ENCODE results near the gene NPAS3.

DNA sequence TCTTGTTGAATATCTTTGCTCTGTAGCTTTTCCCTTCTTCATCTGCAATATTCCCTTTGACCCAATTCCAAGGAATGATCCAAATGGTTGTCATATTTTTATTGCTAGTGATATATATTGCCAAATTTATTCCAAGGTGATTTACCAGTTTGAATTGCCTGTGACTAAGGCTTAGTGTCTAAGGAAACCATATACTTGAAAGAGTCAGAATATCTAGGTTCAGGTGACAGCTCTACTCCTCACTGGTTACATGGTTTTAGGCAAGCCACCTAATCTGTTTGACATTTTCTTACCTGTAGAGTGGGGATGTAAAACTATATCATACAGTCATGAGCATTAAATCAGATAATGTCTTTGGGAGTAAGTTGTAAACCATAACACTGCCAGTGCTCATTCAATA lies 473.8 kb downstream of the NPAS3 start:
- TF ChIP-seq, protein P1, sequence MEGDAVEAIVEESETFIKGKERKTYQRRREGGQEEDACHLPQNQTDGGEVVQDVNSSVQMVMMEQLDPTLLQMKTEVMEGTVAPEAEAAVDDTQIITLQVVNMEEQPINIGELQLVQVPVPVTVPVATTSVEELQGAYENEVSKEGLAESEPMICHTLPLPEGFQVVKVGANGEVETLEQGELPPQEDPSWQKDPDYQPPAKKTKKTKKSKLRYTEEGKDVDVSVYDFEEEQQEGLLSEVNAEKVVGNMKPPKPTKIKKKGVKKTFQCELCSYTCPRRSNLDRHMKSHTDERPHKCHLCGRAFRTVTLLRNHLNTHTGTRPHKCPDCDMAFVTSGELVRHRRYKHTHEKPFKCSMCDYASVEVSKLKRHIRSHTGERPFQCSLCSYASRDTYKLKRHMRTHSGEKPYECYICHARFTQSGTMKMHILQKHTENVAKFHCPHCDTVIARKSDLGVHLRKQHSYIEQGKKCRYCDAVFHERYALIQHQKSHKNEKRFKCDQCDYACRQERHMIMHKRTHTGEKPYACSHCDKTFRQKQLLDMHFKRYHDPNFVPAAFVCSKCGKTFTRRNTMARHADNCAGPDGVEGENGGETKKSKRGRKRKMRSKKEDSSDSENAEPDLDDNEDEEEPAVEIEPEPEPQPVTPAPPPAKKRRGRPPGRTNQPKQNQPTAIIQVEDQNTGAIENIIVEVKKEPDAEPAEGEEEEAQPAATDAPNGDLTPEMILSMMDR (IDR thresholded peaks at IDR 0.05), result no peak
- no peak for TF ChIP-seq POLR2A (IDR thresholded peaks at IDR 0.05)
- no peak for TF ChIP-seq POLR2AphosphoS5 (IDR thresholded peaks at IDR 0.05)

Data from breast epithelium (tissue), 3 donors.